HG03280 (cell line): Measurements from ENCODE around the gene MAFG.

Source experiments
- ATAC-seq: cut with Tn5 transposase; IDR thresholded peaks from one replicate; pipeline ENCODE4 v1.9.1; 2021; ENCODE audit warnings: mild to moderate bottlenecking, moderate library complexity; ENCODE audit not compliant: unreplicated experiment

The MAFG gene

GRCh38 chr17:81899514-81900166, 27.9 kb downstream of the MAFG start:
- no peak for ATAC-seq

DNA sequence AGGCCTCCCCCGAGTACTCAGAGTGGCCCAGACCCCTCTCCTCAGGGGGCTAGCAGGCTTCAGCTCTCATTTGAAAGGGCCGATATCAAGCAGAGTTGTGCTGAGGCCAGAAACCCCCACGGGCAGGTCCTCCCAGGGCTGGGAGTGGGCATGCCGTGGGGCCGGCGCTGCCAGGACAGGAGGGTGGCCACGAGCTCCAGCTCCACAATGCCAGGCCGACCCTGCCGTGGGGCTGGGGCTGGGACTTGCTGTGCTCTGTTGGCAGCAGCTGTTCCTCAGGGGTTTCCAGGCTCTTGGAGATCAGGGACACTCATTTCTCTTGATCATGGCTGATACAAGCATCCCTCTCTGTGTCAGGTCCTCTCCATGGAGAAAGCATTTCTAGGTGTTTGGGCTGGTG, 28.6 kb downstream of the MAFG start:
- ATAC-seq = no peak

GRCh38 chr17:81898029-81898866, 29.3 kb downstream of the MAFG start:
- no peak for ATAC-seq

GRCh38 chr17:81895400-81895799, 32.1 kb downstream of the MAFG start:
- no peak for ATAC-seq

GRCh38 chr17:81891303-81891552, 36.3 kb downstream of the MAFG start:
- ATAC-seq = no peak

GRCh38 chr17:81890447-81891302, 36.9 kb downstream of the MAFG start:
- peak; percentile 5 for ATAC-seq

- no peak for ATAC-seq
Measured at GRCh38 chr17:81889602-81890001, 37.9 kb downstream of the MAFG start.

DNA sequence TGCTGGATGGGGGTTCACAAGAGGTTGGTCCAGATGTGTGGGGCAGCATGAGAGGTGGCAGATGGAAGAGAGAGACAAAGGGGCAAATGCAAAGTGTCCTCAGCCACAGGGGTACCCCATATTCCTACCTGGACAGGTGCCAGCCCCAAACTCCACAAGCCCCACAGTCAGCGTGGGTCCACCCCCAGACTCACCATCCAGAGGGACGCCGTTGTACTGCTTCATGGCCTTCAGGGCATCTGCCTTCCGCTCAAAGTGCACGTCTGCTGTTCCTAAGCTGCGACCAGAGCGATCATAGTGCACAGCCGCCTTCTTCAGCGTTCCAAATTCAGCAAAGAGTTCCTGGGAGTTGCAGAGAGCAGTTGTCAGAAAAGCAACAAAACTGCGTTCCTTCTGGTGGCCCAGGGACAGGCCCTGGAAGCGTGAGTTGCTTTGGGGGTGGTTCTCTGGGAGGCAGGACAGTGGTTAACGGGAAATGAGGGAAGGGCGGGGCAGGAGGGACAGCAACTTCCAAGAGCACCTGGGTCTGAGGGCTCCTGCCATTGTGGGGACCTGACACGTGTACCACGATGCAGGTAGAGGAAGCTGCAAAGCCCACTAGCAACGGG, 38.4 kb downstream of the MAFG start:
- no peak for ATAC-seq

GRCh38 chr17:81888105-81888987, 39.2 kb downstream of the MAFG start:
- ATAC-seq = no peak

- no peak for ATAC-seq
Measured at GRCh38 chr17:81885869-81886548, 41.5 kb downstream of the MAFG start.

GRCh38 chr17:81885454-81885853, 42.1 kb downstream of the MAFG start:
- no peak for ATAC-seq

DNA sequence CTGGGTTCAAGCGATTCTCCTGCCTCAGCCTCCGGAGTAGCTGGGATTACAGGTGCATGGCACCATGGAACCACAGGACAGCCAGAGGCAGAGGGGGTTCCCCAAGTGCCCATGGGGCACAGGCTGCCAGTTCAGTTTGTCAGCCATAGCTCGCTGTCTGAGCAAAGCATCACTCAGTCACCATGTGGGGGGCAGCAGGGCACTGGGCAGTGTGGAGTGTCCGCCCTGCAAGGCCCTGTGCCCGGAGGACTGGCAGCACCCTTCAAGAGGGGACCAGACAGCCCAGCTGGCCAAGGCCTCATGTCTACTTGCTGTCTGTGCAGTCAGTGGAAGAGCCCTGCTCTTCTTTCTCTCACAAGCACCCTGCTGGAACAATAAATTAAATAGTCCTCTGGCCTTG, 42.6 kb downstream of the MAFG start:
- no peak for ATAC-seq

DNA sequence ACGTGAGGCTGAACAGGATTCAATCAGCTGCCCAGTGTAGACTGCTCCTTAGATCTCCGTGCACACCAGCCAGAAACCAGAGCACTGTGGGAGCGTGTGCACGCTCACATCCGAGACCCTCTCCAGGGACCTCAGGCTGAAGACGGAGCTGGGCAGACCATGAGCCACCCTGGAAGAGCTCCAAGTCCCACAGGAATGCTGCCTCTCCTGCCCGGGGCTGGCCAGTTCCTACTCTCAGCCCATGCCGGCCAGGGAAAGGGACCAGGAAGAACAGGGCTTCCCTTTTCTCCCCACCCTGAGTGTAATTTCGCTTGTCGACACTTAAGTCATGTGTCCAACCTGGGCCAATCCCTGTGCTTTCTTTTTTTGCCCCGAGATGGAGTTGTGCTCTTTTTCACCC, 43.0 kb downstream of the MAFG start:
- ATAC-seq = no peak

- ATAC-seq = no peak
Measured at GRCh38 chr17:81879121-81879520, 48.4 kb downstream of the MAFG start.

GRCh38 chr17:81878294-81878693, 49.2 kb downstream of the MAFG start:
- ATAC-seq = no peak

DNA sequence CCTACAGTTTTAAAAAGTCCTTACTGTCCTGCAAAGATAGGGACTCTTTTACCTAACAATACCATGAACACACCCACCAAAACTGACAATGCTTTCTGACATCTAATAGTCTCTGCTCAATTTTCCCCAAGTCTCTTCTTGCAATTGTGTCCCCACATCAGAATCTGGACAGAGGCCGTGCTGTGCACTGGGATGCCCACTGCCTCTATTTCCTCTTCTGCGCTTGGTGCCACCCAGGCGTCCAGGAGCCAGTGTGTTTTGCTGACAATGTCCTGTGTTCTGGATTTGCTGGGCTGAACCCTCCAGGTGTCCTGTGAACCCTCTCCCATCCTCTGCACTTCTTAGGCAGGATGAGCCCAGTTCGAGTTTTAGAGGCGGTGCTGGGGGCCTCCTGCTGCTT, 50.0 kb downstream of the MAFG start:
- ATAC-seq = no peak

DNA sequence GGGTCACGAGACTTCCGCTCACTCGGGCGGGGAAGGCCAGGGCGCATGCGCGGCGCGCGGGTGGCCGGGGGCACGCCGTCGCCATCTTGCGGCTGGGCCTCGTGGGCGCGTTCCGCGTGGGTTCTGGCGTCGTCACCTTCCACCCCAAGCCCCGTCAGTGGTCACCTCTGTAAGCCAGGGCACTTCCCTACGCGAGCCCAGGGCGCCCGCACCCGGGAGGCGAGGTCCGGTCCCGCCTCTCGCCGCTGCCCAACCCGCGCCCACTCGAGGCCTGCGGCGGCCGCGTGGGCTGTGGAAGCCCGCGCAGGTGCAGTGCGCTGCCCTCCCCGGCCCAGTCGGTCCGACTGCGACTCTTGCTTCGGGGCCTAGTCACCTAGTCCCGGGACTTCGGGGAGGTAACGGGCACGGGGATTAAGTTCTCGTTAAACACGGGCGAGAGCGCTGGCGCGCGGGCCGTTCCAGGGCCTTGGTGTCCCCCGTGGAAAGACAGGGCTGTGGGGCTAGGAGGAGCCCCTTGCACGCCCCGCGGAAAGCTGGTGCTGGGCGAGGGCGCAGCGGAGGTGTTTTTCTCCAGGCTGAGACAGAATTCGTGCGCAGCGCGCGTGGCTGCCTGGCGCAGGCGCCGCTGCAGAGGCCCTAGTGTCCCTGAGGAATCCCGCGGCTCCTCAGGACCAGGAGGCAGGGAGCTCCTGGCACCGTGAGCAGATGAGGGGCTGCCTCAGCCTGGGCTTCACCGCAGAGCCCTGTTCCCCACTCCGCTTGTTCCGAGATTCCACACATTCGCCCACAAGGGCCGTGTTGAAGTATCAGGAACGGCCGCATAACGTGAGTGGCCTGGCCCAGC, 55.9 kb downstream of the MAFG start:
- peak; percentile 56 for ATAC-seq

GRCh38 chr17:81870981-81871386, 56.6 kb downstream of the MAFG start, which contains the start of gene ARHGDIA:
TSS of gene ARHGDIA (minus strand) at chr17:81871337. CDS start at chr17:81869930, 1,407 bp downstream.
- peak; percentile 24 for ATAC-seq
